ENCODE results near the gene UBE2Z. TPM values are rescaled to one million over a fixed set of nuclear protein-coding genes. Genes with fewer than 3 reads are reported as not detected.

UBE2Z gene
- total and polyA plus RNA-seq, 2 of the 13 experiments (the other 11 are each of a cell fraction or from before 2014, with no cell fraction given): 63.2 to 122 TPM

GRCh38 chr17:48908047-48908843, at the start of gene UBE2Z (continued):
- no peak for TF ChIP-seq ZNF646 (CRISPR knock-in tag; IDR thresholded peaks at IDR 0.05)
- peak; percentile 97 to 98 for TF ChIP-seq HMGXB4 (CRISPR knock-in tag; IDR thresholded peaks at IDR 0.05; ENCODE audit: borderline replicate concordance in 1 of 2, low read depth in 1 of 2)
- no peak for TF ChIP-seq TCF12 (IDR thresholded peaks at IDR 0.05)
- TF ChIP-seq TCF12 (CRISPR knock-in tag; IDR thresholded peaks at IDR 0.05): no peak; the same call in 1 of the 2 replicates
- TF ChIP-seq ZNF572 (CRISPR knock-in tag; IDR thresholded peaks at IDR 0.05): peak; percentile 81; the same call in 1 of the 2 replicates
- TF ChIP-seq ZNF768 (CRISPR knock-in tag; IDR thresholded peaks at IDR 0.05): peak; percentile 86

Data from HepG2 (cell line).